AG09319 (cell line): ENCODE data around the gene SPATS1.
"Not testable (repeated sequence)": the region's sequence is repeated elsewhere in the genome, so short reads cannot be mapped to it uniquely, and the experiment has no call there.

Experiments
- DNase-seq: peaks from one replicate; pipeline ENCODE4 v3.0.0-alpha.2; 2010; ENCODE audit warnings: low read depth; ENCODE audit errors: extremely low read depth
- TF ChIP-seq, protein P1 (sequence below): IDR thresholded peaks from 2 replicates; pipeline ENCODE4 v1.5.1; 2011; ENCODE audit warnings: low read depth, mild to moderate bottlenecking, inconsistent platforms, low read length, moderate library complexity

Gene SPATS1

DNA sequence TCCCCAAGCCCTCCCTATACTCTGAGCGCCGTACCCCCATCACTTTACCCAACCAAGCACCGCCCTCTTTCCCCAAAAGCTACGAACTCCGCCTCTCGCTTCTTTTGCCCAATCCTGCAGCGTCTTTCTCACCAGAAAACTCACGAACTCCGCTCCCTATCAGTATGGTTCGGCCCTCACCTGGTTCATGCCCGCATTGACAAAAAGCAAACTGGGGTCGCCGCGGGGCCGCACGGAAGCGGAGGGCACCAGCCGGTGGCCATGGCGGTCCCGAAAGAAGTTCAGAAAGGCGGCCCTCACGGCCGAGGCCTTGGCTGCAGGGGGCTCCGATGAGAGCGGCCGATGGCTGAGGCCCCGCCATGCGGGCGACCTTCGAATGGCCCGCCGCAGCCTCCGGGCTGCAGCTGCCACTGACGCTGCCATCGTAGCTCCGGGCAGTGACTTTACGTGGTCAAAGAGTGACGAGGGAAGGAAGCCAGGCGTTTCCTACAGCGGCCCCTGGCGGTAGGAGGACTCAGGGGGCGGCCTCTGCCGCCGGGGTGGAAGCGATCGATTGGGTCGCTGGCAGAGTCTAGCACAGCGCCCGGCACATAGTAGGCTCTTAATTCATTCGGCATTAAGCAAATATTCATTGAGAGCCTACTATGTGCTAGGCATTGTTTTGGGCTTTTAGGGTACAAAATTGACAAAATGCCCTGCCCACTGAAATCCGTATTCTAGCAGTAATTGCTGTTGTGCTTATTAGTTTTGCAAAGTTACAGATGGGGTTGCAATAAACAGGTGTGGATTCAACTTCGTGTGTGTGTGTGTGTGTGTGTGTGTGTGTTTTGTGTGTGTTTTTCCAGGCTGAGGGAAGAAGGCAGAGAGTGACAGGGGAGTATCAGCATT lies 29.3 kb upstream of the SPATS1 start, which contains the start of gene AARS2:
Gene AARS2 (minus strand): TSS at position 447 of the 888 bp plus-strand sequence. CDS start 24 bp downstream, at position 423.
- DNase-seq = peak; percentile 56
- TF ChIP-seq, protein P1, sequence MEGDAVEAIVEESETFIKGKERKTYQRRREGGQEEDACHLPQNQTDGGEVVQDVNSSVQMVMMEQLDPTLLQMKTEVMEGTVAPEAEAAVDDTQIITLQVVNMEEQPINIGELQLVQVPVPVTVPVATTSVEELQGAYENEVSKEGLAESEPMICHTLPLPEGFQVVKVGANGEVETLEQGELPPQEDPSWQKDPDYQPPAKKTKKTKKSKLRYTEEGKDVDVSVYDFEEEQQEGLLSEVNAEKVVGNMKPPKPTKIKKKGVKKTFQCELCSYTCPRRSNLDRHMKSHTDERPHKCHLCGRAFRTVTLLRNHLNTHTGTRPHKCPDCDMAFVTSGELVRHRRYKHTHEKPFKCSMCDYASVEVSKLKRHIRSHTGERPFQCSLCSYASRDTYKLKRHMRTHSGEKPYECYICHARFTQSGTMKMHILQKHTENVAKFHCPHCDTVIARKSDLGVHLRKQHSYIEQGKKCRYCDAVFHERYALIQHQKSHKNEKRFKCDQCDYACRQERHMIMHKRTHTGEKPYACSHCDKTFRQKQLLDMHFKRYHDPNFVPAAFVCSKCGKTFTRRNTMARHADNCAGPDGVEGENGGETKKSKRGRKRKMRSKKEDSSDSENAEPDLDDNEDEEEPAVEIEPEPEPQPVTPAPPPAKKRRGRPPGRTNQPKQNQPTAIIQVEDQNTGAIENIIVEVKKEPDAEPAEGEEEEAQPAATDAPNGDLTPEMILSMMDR = peak; percentile 100

DNA sequence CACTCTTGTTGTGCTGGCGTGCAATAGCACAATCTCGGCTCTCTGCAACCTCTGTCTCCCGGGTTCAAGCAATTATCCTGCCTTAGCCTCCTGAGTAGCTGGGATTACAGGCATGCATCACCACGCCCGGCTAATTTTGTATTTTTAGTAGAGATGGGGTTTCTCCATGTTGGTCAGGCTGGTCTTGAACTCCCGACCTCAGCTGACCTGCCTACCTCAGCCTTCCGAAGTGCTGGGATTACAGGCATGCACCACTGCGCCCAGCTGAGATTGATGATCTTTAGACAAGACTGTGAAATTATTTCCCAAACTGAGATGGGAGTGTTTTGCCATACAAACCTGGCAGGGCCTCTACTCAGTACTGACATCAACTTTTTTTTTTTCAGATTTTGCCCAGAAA lies 27.8 kb upstream of the SPATS1 start:
- DNase-seq = not testable (repeated sequence)

DNA sequence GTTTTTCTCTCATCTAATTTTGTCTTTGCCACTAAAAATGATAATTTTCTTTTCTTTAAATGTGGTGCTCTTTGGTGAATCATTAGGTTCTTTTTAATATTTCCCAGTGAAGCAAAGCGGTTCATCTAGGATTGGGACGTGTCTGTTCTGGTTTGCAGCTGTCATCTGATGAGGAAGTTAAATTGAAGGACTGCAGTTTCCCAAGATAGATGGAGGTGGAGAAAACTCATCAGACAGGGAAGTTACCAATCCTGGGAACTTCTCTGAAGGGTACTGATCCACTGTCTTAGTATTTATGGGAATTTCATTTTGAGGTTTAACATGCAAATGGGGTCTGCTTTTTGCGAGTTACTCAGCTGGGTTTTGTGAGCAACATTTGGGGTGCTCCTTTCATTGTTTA lies 26.9 kb upstream of the SPATS1 start:
- TF ChIP-seq, protein P1 = no peak
- DNase-seq = no peak

DNA sequence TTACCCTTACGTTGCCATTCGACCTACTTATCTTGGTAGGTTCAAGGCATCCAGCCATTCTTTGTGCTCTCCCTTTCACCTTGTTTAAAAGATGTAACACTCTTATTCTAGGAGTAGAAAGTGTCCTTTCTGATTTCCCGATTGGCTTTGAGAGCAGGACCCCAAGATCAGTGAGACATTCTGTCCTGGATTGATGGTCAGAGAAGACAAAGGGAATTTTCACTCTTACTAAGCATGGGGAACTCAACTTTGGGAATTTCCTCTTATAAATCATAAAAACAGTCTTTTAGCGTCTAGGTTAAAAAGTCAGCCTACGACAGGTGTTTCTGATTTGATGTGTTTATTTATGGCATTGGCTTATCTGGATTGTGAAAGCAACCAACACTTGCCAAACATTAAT lies 26.5 kb upstream of the SPATS1 start:
- TF ChIP-seq, protein P1 = no peak
- no peak for DNase-seq

DNA sequence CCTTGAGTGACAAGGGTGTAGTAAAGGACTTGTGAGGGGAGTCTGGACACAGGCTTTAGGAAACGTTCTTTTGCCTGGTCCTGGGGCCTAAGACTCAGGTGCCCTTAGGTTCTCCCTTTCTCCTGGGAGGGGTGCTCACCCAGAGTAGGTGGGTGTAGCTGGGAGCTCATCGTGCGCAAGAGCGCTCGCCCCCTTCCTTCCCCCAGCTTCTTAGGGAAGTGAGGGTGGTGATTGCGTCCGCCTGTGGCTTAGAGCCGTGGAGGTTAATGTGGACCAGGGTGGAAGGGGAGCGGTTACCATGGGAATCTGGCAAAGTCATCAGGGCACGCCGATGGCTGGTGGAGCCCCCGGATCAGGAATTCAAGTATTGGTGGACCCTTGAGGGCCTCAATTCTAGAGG lies 26.0 kb upstream of the SPATS1 start:
- DNase-seq = no peak
- TF ChIP-seq, protein P1 = no peak

DNA sequence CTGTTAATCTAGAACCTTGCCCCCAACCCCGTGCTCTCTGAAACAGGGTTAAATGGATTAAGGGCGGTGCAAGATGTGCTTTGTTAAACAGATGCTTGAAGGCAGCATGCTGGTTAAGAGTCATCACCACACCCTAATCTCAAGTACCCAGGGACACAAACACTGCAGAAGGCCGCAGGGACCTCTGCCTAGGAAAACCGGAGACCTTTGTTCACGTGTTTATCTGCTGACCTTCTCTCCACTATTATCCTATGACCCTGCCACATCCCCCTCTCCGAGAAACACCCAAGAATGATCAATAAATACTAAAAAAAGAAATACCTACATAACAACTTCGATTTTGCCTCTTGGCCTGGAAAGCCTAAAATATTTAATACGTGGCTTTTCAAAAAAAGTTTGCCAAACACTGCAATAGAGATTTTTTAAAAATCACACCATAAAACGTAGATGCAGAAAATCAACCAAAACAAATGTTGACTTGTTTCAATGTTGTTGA lies 25.3 kb upstream of the SPATS1 start:
- not testable (repeated sequence) for DNase-seq

DNA sequence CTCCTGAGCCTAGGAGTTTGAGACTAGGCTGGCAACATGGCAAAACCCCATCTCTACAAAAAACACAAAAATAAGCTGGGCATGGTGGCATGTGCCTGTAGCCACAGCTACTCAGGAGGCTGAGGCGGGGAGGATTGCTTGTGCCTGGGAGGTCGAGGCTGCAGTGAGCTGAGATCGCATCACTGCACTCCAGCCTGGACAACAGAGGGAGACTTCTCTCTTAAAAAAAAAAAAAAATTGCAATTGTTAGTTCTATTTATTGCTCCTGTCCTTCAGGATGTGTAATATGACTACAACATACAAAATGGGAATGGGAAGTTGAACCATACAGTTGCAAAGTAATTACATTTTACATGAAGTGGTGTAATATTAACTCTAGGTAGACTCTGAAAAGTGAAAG lies 21.2 kb upstream of the SPATS1 start:
- TF ChIP-seq, protein P1 = no peak
- DNase-seq = no peak

DNA sequence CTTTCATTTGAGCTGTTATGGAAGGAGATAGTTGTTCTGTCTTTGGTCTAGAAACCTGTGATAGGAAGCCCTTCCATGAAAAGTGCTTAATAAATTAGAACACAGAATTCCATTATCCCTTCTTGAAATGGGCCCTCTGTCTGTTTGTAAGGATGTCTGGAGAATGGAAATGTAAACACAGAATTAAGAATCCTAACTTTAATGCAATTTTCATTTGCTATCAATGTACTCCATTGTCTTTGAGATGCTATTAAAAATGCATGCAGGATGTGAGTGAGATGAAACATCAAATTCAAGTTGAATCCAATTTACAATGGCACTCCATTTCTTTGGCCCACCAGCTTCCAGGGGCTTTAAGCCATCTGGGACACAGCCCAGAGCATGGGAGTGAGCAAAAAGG lies 15.4 kb upstream of the SPATS1 start:
- TF ChIP-seq, protein P1 = no peak
- no peak for DNase-seq
